GM12864 (cell line): ENCODE measurements around the gene TBXA2R.

Source experiments
- DNase-seq: peaks from one replicate; pipeline ENCODE4 v3.0.0-alpha.2; 2011; ENCODE audit warnings: low read depth
- H3K4me3 ChIP-seq: 2 replicates; pipeline ENCODE4 v1.5.1; 2011; ENCODE audit warnings: mild to moderate bottlenecking, low read depth, low read length, control low read depth
- CTCF ChIP-seq: IDR thresholded peaks from 2 replicates; pipeline ENCODE4 v1.5.1; 2011; ENCODE audit warnings: low read depth, mild to moderate bottlenecking, moderate library complexity, low read length, control low read depth, inconsistent platforms; ENCODE audit errors: missing control alignments

The TBXA2R gene

GRCh38 chr19:3606690-3607289 is at the start of gene TBXA2R:
TSS of gene TBXA2R (minus strand) at chr19:3606875. CDS start at chr19:3600634, 6,241 bp downstream.
- TF ChIP-seq CTCF = no peak
- no peak within 1 kb of the TSS for H3K4me3 ChIP-seq
- no peak for DNase-seq

DNA sequence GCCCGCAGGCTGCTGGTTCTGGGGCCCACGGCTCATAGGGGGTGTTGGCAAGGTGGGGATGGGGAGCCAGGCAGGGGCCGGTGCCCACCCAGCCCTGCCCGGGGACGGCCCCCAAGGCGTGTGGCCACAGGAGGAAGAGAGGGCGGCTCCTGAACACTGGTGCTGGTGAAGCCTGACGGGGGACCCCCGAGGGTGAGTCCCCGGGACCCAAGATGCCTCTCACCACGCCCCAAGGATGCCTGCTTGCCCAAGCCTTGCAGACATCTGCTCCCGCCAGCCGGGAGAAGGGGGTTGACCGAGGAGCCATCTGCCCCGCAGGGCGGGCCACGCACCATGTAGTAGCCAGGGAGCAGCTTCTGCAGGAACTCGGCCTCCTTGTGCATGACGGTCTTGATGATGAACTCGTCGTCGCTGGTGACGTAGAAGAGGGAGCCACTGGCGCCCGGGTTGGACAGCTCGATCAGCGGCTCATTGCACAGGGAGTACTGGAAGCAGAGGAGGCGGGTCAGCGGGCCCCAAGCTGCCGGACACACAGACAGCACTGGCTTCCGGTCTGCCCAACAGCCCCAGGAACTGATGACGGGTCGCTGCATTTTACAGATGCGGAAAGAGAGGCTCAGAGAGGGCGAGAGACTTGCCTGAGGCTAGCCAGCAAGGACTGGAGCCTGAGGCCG is 49.5 kb upstream of the TBXA2R start:
- no peak for DNase-seq
- no peak for TF ChIP-seq CTCF
- no peak overlapping the region for H3K4me3 ChIP-seq

GRCh38 chr19:3655402-3656072 is 48.9 kb upstream of the TBXA2R start:
- H3K4me3 ChIP-seq = no peak overlapping the region
- no peak for TF ChIP-seq CTCF
- no peak for DNase-seq

DNA sequence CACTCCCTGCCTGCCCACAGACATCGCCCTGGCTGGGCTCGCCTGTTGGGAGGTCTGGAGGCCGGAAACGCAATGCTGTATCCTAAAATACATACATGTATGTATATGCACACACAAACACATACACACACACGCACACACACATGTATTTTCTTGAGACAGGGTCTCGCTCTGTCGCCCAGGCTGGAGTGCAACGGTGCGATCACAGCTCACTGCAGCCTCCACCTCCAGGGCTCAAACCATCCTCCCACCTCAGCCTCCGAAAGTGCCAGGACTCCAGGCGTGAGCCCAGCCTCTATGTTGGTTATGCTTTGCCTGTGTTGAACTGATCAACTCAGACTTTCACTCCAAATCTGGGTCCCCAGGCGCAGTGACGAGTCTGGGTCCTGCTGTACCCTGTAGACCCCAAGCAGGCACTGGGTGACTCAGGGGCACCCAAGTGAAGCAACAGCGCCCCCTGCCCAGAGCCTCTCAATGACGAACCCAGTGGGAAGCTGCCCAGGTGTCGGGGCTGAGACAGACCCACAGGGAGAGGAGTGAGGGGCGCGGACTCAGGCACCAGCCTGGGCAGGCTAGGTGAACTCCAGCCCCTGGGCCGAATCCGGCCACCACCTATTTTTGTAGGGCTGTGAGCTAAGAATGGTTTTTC is 47.3 kb upstream of the TBXA2R start:
- H3K4me3 ChIP-seq = no peak overlapping the region
- DNase-seq = no peak
- no peak for TF ChIP-seq CTCF

- no peak for TF ChIP-seq CTCF
- no peak for DNase-seq
- H3K4me3 ChIP-seq = no peak overlapping the region
Observed at GRCh38 chr19:3653081-3653795, 46.6 kb upstream of the TBXA2R start.

GRCh38 chr19:3652422-3652821 is 45.7 kb upstream of the TBXA2R start:
- H3K4me3 ChIP-seq = no peak overlapping the region
- TF ChIP-seq CTCF = no peak
- no peak for DNase-seq
